Brain pericyte (primary cell): ENCODE results near the gene GSTO2.

ENCODE experiments used
- DNase-seq: peaks from one replicate; pipeline ENCODE4 v3.0.0-alpha.2; 2012; ENCODE audit warnings: low read depth, low spot score

The GSTO2 gene

DNA sequence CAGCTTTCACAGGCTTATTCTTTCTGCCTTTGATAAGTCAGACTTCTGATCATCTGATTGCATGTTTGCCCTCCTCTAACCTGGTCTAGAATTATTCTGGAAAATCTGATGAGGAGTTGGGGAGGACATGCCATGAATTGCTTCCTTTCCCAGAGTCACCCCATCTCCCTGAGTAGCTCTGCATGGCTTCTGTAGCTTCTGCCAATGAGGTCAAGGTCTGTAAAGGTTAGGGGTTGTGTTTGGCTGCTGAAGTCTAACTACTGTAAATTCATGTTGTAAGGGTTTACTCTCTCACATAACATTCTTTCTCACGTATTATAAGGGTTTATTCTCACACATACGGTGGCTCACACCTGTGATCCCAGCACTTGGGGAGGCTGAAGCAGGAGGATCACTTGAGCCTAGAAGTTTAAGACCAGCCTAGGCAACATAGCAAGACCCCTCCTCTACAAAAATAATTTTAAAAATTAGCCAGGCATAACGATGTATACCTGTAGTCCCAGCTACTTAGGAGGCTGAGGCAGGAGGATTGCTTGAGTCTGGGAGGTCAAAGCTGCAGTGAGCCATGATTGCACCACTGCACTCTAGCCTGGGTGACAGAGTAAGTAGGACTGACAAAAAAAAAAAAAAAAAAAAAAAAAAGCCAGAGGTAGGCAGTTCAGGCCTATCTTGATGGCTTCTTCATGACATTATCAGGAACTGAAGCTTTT is 10.7 kb downstream of the GSTO2 start:
- no peak for DNase-seq

DNA sequence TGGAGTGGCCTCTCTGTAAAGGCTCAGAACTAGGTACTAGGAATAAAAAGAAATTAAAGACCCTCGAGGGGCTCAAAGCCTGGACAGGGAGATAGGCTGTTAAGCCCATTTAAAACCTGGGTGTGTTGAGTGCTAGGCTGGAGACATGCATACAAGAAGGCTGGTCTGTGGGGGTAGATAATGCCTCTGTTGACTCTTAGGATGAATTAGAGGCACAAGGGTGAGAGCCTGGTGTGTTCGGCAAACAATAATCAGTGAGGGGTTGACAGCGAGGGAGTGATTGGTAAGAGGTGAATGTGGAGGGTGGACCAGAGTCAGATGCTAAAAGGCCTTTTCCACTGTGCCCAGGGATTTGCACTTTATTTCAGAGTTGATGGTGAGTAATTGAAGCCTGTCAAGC is 12.7 kb downstream of the GSTO2 start:
- DNase-seq: no peak

DNA sequence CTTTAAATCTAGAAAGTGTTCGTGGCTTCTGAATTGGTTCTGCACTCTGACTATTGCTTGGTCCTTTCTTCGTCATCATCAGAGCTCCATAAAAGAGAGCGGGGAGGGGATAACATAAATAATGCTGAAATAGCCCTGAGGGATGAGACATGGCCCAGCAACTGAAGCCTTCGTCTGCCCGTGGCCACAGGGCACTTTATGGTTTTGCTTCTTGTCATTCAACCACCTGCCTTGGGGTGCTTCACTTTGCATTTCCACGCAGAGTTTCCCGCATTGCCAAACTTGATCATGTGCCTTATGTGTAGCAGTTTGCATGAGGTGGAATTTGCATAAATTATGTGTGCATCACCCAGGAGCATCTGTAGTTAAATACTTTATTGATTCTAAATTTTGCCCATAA is 15.9 kb downstream of the GSTO2 start:
- no peak for DNase-seq

DNA sequence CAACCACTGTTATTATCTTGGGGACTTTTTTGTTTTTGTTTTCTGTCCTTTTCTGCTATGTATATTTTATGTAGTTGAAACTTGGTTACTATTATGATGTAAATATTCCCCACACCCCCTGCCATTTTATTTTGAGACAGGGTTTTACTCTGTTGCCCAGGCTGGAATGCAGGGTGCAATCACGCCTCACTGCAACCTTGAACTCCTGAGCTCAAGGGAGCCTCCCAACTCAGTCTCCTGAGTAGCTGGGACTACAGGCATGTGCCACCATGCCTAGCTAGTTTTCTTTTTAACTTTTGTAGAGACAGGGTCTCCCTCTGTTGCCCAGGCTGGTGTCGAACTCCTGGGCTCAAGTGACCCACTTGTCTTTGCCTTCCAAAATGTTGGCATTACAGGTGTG is 18.0 kb downstream of the GSTO2 start:
- no peak for DNase-seq

DNA sequence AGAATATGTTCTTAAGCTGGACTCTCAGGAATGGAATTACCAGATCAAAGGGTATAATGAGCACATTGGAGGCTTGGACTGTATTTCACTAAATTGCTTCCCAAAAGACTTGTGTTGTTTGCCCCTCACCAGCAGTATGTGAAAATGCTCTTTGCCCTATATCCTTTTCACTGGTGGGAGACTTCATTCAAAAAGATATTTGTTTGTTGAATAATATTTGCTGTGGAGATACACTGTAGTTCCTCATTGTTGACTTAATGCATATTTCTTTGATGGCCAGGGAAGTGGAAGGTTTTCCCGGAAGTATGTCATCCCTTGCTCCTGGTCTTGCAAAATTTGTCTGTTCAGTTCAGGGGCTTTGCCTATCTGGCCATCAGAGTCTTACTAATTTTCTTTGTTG is 19.4 kb downstream of the GSTO2 start:
- DNase-seq: no peak

DNA sequence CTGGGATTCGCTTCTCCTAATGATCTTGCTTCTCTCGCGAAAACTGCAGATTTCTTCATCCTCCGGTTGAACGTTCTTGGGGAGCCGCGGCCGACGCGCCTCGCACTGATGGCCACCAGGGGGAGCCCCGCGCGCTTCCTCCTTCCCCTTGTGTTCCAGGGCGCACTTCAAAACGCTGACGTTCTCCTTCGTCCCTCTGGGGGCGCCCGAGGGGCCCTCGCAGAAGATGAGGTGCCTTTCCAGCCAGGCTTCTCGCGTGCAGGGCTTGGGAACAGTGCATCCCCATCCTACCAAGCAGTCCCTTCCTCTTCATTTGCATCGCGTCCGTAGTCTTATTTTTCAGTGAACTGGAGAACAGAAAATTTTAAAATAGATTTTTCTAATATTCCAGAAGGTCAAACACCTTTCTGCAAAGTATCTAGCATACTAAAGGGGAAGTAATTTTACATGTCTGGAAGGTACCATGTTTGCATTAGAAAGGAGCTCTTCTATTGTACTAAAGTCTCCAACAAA is 22.5 kb downstream of the GSTO2 start:
- no peak for DNase-seq

DNA sequence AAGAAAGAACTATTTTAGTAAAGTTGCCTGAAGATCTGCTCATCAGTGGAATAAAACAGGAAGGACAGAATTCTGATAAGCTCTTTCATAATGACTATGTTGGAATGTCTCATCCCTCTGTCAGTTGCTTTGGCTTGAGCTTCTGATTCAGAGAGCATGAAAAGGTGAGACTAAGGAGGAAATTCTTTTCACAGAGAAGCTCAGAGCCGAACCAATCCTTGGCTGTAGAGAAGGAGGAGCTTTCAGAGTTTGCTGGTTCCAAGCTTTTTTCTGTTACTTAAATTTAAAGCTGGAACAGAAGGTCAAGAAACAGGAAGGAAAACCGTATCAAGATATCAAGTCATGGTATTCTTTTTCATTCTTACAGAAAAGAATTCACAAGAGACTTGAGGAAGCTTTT is 24.0 kb downstream of the GSTO2 start:
- no peak for DNase-seq

DNA sequence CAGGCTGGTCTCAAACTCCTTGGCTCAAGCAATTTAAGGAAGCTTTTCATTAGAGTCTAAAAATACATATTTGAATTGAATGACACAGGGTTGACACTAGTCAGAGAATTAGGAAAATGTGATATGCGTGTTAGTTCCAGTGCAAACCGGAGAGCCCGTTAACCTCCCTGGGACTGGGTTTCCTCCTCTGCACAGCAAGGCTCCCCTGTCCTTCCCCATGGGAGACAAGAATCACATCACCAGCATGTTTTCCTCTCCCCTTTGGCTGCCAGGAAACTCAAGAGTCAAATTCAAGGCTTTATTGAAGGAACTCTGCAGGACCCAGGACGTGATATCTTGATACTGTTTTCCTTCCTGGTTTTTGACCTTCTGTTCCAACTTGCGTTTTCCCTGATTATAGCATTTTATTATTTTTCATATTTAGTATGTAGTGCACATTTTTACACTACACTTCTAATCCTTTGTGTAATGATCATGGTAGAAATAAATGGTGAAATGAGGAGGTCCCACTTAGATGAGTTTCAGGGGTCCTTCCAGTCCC is 24.9 kb downstream of the GSTO2 start:
- DNase-seq: no peak

DNA sequence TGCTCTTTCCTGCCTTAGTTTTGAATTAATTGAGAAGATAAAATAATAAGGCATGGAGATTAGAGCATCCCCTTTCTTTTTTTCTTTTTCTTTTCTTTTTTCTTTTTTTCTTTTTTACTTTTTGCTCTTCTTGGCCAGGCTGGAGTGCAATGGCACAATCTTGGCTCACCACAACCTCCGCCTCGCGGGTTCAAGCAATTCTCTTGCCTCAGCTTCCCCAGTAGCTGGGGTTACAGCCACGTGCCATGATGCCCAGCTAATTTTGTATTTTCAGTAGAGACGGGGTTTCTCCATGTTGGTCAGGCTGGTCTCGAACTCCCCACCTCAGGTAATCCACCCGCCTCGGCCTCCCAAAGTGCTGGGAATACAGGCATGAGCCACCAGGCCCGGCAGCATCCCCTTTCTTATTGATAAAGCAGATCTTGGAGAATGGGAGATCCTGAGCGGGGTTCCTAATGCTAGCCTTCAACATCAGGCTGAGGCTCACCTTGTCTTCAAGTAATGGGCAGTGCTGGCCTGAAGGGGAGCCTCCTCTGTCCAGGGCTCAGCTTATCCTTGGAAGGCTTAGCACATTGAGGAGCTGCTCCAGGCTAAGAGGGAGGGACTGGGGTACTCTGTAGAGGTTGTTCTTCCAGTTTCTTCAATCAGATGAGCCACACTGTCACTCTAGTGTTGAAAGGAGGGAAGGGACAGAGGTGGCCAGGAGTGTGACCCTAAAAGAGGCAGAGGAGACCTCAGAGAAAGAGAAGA is 27.9 kb downstream of the GSTO2 start:
- DNase-seq: no peak

DNA sequence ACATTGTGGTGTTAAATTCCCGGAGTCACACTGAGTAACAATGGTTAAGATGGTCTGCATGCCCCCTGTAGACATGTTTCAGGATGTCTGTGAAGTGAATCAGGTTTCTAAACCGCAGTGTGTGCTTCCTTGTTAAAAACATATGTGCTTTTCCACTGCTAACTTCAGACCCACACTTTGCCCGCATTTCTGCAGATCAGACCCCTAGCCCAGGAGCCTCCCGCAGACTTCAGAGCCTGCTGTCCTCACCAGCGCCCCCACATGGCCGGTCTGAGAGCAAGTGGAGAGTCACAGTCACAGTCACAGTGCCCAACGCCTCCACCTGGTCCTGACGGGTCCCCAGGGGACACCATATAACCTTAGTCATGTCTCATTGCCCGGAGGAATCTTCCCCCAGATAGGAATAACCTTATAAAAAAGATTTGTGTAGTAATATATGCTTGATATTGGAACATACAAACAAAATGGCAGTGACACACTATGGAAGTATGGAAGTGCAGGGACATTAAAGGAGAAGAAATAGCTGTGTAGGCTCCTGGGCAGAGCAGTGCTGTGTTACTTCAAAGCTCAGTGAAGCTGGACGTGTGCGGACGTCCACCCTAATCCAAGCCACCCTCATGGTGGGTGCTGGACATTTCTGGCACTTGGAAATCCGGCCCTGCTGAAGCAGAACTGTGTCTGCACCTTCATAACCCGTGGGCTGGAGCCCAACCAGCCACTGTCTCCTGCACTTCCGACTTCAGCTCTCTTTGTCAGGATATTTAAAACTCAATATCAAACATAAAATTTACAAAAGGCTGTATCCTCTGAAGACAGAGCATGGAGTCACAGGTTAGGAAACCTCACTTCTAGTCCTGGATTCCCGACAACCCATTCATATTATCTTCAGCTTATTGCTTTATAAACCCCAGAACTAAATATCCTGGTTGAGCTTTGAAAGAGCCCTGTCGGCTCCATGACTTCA is 29.0 kb downstream of the GSTO2 start:
- DNase-seq: no peak

DNA sequence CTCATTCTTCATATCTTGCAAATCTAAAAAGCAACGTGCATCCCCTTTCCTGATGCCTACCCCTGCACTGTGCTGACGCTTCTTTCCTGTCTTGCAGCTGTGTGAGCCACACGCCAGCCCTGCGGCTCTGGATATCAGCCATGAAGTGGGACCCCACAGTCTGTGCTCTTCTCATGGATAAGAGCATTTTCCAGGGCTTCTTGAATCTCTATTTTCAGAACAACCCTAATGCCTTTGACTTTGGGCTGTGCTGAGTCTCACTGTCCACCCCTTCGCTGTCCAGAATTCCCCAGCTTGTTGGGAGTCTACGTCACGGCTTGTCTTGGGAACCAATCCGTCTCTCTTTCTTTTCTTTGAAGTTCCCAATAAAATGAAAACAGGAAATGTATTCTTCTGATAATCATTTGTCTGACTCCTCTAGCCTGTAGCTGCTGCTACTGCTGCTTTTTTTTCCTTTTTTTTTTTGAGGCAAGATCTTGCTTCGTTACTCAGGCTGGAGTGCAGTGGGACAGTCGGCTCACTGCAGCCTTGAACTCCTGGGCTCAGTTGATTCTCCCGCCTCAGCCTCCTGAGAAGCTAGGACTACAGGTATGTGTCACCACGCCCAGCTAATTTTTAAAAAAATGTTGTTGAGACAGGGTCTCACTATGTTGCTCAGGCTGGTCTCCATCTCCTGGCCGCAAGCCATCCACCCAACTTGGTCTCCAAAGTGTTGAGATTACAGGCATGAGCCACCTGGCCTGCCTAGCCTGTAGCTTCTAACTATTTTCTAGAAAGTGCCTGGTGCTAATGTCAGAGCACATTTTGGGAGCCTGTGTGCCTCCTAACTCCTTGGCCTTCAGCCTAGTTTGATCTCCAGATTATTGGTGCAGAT is 30.3 kb downstream of the GSTO2 start:
- no peak for DNase-seq

DNA sequence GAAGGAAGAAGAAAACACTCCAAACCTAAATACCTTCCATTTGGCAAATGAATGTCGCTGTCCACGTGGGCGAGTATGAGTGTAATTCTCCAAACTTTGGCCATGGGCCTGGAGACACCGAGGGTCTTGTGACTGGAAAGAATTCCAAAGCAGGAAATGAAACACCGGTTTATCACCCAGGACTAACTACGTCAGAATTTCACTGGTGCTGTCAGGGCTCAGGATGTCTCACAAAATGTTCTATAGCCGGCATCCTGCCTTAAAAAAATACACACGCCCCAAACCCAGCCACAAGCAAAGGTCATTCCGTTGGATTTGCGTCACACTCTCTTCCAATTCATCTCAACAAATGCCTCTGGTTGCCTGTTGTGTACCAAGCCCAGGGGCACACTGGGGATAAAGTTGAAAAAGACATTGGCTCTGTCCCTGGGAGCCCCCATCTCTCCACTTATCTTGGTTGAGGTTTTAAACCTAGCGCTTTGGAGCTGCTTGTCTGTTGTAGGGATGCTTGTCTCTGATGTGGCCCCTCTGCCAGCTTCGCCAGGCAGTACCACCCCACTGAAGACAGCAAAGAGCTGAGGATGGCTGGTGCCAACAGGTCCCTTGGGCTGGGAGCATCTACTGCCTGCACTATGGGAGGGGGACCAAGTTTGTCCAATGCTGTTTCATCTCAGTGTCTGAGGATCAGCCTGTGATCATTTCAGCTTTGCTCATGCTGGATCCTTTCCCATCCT is 31.2 kb downstream of the GSTO2 start:
- DNase-seq: peak; percentile 82

DNA sequence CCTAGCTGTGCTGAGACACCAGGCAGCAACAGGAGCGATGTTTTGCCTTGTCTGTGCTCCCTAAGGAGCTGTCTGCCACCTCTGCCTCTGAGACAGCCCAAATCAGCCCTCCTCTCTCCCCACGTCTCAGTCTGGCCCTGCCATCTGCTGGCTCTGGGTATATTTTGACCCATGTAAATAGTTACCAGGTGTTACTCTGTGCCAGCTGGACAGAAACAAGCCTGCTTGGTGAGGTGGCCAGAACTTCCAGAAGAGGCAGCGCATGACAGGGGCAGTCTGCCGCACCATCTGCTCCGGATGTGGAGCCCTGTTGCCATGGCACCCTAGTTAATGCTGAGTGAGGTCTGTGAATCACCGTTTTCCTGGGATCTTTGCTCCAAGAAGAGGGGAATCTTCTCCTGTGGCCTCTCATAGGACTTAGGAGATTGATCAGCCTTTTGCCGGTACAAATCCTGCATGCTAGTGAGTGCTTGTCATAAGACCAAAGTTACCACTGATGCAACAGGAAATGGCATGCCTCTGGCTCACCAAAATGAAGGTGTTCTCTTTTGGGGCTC is 31.8 kb downstream of the GSTO2 start:
- peak; percentile 82 for DNase-seq

DNA sequence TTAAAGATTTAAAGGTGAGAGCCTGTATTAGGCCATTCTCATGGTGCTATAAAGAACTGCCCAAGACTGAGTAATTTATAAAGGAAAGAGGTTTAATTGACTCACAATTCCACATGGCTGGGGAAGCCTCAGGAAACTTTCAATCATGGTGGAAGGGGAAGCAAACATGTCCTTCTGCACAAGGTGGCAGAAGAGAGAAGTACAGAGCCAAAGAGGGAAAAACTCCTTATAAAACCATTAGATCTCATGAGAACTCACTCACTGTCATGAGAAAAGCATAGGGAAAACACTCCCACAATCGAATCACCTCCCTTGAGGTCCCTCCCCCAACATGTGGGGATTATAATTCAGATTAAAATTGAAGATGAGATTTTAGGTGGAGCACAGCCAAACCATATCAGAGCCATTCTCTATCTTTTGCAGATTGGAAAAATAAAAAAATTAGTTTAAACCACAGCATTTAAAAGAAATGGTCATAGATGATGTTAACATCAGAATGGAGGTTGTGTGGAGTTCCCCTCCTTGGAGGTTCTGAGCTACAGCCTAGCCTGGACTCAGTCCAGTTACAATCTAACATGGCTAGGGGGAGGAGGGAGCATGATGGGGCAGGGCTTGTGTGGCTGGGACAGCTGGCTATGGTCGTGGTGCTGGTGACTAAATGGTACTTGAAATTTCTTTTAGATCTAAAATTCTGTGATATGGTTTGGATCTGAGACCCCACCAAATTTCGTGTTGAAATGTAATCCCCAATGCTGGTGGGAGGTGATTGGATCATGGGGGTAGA is 33.1 kb downstream of the GSTO2 start:
- no peak for DNase-seq

DNA sequence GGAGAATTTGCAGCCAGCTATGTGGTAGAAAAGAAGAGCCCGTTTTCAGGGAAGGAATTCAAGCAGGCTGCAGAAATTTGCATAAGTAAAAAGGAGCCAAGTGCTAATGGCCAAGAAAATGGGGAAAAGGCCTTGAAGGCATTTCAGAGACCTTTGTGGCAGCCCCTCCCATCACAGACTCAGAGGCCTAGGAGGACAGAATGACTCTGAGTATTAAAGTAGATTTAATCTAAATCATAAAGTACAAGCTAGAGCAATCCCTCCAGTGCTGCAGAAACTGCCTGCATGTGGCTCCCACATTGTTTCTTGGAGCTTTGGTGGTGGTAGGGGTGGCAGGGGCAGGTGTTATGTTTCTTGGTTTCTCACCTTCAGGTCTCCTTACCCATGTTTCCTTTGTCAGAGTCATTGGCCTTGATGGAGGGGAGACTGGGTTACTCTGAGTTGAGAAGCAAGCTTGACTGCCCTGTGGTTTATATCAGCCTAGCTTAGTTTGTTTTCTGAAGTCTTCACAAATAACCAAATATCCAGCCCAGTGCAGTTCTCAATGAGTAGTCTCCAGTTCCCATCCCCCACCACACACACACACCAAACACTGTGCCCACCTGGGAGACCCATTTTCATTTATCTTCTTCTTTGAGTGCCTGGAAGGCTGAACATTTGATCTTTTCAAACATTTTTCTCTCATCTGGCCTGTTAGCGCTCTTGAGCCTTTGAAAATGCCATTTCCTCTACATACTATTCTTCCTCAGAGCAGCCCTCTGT is 34.8 kb downstream of the GSTO2 start:
- DNase-seq: no peak

DNA sequence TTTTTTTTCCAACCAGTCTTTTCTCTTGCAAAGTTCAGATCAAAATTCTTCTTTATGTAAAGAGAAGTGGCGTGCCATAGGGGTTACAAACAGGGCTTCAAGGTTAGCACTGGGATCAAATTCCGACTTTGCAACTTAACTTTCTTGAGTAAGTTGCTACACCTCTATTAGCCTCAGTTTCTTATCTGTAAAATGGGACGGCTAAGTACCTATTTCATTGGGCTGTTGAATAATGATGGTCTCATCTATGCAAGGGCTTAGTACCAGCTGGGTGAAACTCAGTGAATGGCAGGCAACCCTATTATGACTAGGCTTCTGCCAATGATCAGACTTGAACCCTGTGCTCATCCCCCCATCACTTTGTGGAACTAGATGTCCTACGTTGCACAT is 35.4 kb downstream of the GSTO2 start:
- DNase-seq: no peak

DNA sequence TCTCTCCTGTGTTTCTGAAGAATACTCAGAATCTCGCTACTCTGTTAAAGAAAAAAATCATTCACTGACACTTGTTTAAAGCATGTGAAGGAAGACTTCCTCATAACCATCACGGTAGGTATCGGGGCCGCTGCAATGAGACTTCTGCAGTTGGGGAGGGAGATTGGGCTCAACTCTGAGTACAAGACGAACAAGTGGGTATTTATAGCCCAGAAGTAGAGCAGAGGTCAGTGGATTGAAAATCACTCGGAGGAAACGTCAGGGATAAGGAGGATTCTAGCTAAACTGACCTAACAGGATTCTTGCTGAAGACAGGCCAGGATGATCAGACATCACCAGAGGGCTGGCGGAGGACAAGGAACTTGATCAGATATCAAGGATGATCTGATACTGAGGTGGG is 35.9 kb downstream of the GSTO2 start:
- DNase-seq: no peak

DNA sequence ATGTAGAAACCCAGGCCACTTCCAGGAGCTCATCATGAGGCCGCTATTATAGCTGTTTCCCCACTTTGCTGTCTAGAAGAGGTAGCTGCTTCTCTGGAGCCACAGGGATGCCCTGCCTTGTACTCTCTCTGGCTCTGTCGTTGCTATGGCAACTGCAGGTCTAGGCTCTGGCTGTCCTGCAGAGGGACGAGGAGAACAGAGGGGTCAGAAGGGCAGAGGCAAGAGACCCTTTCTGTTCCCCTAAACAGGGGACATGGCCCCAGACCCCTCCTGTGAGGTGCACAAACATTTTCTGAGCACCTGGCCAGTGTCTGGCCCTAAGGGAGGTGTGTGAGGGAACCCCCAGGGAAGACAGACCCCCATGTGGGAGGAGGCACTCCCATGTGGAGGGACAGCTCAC is 37.9 kb downstream of the GSTO2 start:
- DNase-seq: no peak
